GM12878 (cell line): Measurements from ENCODE around the gene ODF2L. TPM values are rescaled to one million over a fixed set of nuclear protein-coding genes. Genes with fewer than 3 reads are reported as not detected.

Source experiments
- ATAC-seq: fragments of 200-7000 bp; cut with Tn5 transposase; 3 replicates; pipeline ENCODE4 v1.9.1; 2020; ENCODE audit warnings: mild to moderate bottlenecking, moderate library complexity
- BruUV-seq: library from RNA; stranded (reverse); fragments of 400-500 nt; replicated peaks from 2 replicates; lab custom pipeline; 2021; lab: Mats Ljungman, UMichigan
- CTCF ChIA-PET: fragments of 300-600 bp; sonication (Branson Sonifier 250); formaldehyde crosslinking; extraction: SDS; loops from one replicate; lab custom pipeline; 2021; ENCODE audit warnings: inconsistent platforms; lab: Yijun Ruan, JAX
- POLR2A ChIA-PET: fragments of 350-600 bp; formaldehyde crosslinking; extraction: SDS; loops from one replicate; lab custom pipeline; 2021; ENCODE audit warnings: inconsistent platforms; lab: Charles Lee
- RAD21 ChIA-PET: fragments of 300-600 bp; sonication (Branson Sonifier 250); formaldehyde crosslinking; loops from one replicate; lab custom pipeline; 2023; ENCODE audit warnings: antibody characterized with exemption; ENCODE audit not compliant: unreplicated experiment; lab: Charles Lee
- SMC1A ChIA-PET: fragments of 300-600 bp; sonication (Branson Sonifier 250); formaldehyde crosslinking; loops from one replicate; lab custom pipeline; 2023; ENCODE audit not compliant: unreplicated experiment, uncharacterized antibody; lab: Charles Lee
- DNase-seq: peaks from one replicate; pipeline ENCODE4 v3.0.0-alpha.2; 2011; ENCODE audit warnings: low read depth, low spot score
- FAIRE-seq: peaks from 3 replicates; lab custom pipeline; 2011; peaks lifted over from hg19 to GRCh38; lab: Jason Lieb, UNC
- H2AFZ ChIP-seq: 2 replicates; pipeline ENCODE4 v1.6.0; 2011; ENCODE audit warnings: low read depth, low read length, control low read depth; ENCODE audit not compliant: control insufficient read depth
- H3K27ac ChIP-seq: 2 replicates; pipeline ENCODE4 v1.5.1; 2011; ENCODE audit warnings: control low read depth; ENCODE audit not compliant: control insufficient read depth, insufficient read depth
- H3K27me3 ChIP-seq, 2 experiments: replicated peaks in 1 of 2; 2 replicates each; pipeline versions ENCODE4 v1.6.0 to v1.6.1; 2011; ENCODE audit warnings: low read length in 1 of 2; ENCODE audit not compliant: control insufficient read depth in 2 of 2, insufficient read depth in 2 of 2
- H3K36me3 ChIP-seq, 2 experiments: 2 replicates each; pipeline ENCODE4 v1.5.1; 2011; ENCODE audit warnings: low read length in 1 of 2; ENCODE audit not compliant: control insufficient read depth in 2 of 2, insufficient read depth in 2 of 2
- H3K4me1 ChIP-seq: 2 replicates; pipeline ENCODE4 v1.6.1; 2011; ENCODE audit warnings: mild to moderate bottlenecking, low read length, moderate library complexity, mixed read lengths; ENCODE audit not compliant: control insufficient read depth, insufficient read depth
- H3K4me2 ChIP-seq: 2 replicates; pipeline ENCODE4 v1.6.0; 2011; ENCODE audit warnings: control low read depth; ENCODE audit not compliant: control insufficient read depth, insufficient read depth
- H3K4me3 ChIP-seq: fragments of 200-600 bp; sonication (generic); 2 replicates; pipeline ENCODE4 v1.5.1; 2016
- H3K79me2 ChIP-seq: 2 replicates; pipeline ENCODE4 v1.6.0; 2011; ENCODE audit warnings: low read length; ENCODE audit not compliant: control insufficient read depth, insufficient read depth
- H3K9ac ChIP-seq: 2 replicates; pipeline ENCODE4 v1.8.0; 2011; ENCODE audit warnings: low read length, control low read depth, mixed read lengths; ENCODE audit not compliant: control insufficient read depth, insufficient read depth
- H3K9me3 ChIP-seq: replicated peaks from 3 replicates; pipeline ENCODE4 v1.5.1; 2011; ENCODE audit warnings: mild to moderate bottlenecking, low read length; ENCODE audit not compliant: control insufficient read depth, insufficient read depth
- H4K20me1 ChIP-seq: 2 replicates; pipeline ENCODE4 v1.6.0; 2011; ENCODE audit not compliant: control insufficient read depth, insufficient read depth
- BMI1 ChIP-seq: fragments of 450-650 bp; IDR thresholded peaks from 2 replicates; pipeline ENCODE4 v1.6.1; 2016; ENCODE audit warnings: mild to moderate bottlenecking, moderate library complexity, borderline replicate concordance
- E2F4 ChIP-seq: IDR thresholded peaks from 2 replicates; pipeline ENCODE4 v1.6.1; 2012; ENCODE audit warnings: low read depth, low read length, improper control_type of control experiment
- IKZF2 ChIP-seq, 2 experiments: fragments of 450-650 bp; IDR thresholded peaks; 2 replicates each; pipeline ENCODE4 v1.6.1; 2017; ENCODE audit warnings: mild to moderate bottlenecking in 2 of 2, moderate library complexity in 2 of 2
- KAT2A ChIP-seq: conservative IDR thresholded peaks from 2 replicates; pipeline ENCODE4 v1.6.1; 2011; ENCODE audit warnings: low read depth, low read length; ENCODE audit not compliant: control insufficient read depth
- MAX ChIP-seq: IDR thresholded peaks from 2 replicates; pipeline ENCODE4 v1.6.1; 2012; ENCODE audit warnings: low read depth, low read length, improper control_type of control experiment
- RAD21 ChIP-seq: IDR thresholded peaks from 2 replicates; pipeline ENCODE4 v1.6.1; 2011; ENCODE audit warnings: mild to moderate bottlenecking, low read depth, low read length, moderate library complexity; ENCODE audit not compliant: insufficient read depth
- RELB ChIP-seq: fragments of 450-650 bp; IDR thresholded peaks from 2 replicates; pipeline ENCODE4 v1.6.1; 2017; ENCODE audit warnings: low read depth, mild to moderate bottlenecking, moderate library complexity
- SMAD5 ChIP-seq: IDR thresholded peaks from 2 replicates; pipeline ENCODE4 v1.6.1; 2016; ENCODE audit warnings: antibody characterized with exemption, low read depth
- SPI1 ChIP-seq: IDR thresholded peaks from 2 replicates; pipeline ENCODE4 v1.6.1; 2011; ENCODE audit warnings: low read depth, mild to moderate bottlenecking, low read length, moderate library complexity, borderline replicate concordance; ENCODE audit not compliant: insufficient read depth
- STAT1 ChIP-seq: fragments of 450-650 bp; conservative IDR thresholded peaks from 2 replicates; pipeline ENCODE4 v1.6.1; 2014; ENCODE audit warnings: antibody characterized with exemption, mild to moderate bottlenecking
- TBL1XR1 ChIP-seq: IDR thresholded peaks from 2 replicates; pipeline ENCODE4 v1.6.1; 2012; ENCODE audit warnings: low read depth, low read length, improper control_type of control experiment
- ZNF217 ChIP-seq: fragments of 450-650 bp; IDR thresholded peaks from 2 replicates; pipeline ENCODE4 v1.6.1; 2017; ENCODE audit warnings: antibody characterized with exemption, mild to moderate bottlenecking
- WGBS: methylation state at CpG from one replicate; pipeline ENCODE4 v1.1.6; 2016; ENCODE audit warnings: low lambda C conversion rate; ENCODE audit not compliant: insufficient replicate concordance, insufficient coverage; ENCODE audit errors: missing lambda C conversion rate; 5-methylcytosine and 5-hydroxymethylcytosine counted together
- in situ Hi-C: fragments of 300-500 bp; cut with MboI; formaldehyde crosslinking; loops from 9 replicates; pipeline ENCODE4 v1.14.3; 2018; ENCODE audit warnings: mixed read lengths
- intact Hi-C: fragments of 100-400 bp; cut with micrococcal nuclease; formaldehyde crosslinking; loops from one replicate; pipeline ENCODE4 v1.14.2; 2022; ENCODE audit not compliant: unreplicated experiment
- polyA plus RNA-seq, 11 experiments: library from polyadenylated mRNA; depleted of rRNA in 4 of 11; unstranded in 6 of 11; stranded (reverse) in 5 of 11; fragments of >200 nt; fragmentation: Nextera tagmentation in 4 of 11; fragmentation: Illumina TruSeq in 1 of 11; extraction: Ambion mirVana in 4 of 11; extraction: Trizol in 1 of 11; gene quantifications; 1 replicate in 1 of 11; 2 replicates in 10 of 11; pipeline versions ENCODE4 v1.2.1 to v1.2.3, GENCODE V29; 2011 to 2016; ENCODE audit warnings: inconsistent platforms in 2 of 11, missing spikeins in 2 of 11, low read depth in 1 of 11
- total RNA-seq, 4 experiments: library from RNA; depleted of rRNA in 3 of 4; stranded (reverse); fragments of >200 nt in 3 of 4; fragmentation: Illumina TruSeq in 1 of 4; extraction: Trizol in 1 of 4; gene quantifications; 2 replicates each; pipeline versions ENCODE4 v1.2.1 to v1.2.3, GENCODE V29; 2013 to 2021

Gene ODF2L
- total and polyA plus RNA-seq, 10 of the 15 experiments (the other 5 are each of a cell fraction or from before 2014, with no cell fraction given), result 10.4 to 29.5 (median 18.5) TPM

GRCh38 chr1:86416343-86416742 is 20.2 kb upstream of the ODF2L start:
- Histone ChIP-seq H2AFZ (no peak overlapping the region), H3K4me3 (no peak overlapping the region), H4K20me1 (no peaks in the 10 kb centered on the region), H3K4me1 (no peaks in the 10 kb centered on the region), H3K27me3 (no peaks in the 10 kb centered on the region), H3K9ac (no peak overlapping the region), H3K4me2 (no peak overlapping the region), H3K36me3 (no peaks in the 10 kb centered on the region), H3K9me3 (no peaks in the 10 kb centered on the region), H3K79me2 (no peaks in the 10 kb centered on the region), H3K27ac (no peak overlapping the region)
- DNase-seq (no peak), FAIRE-seq (no peak), ATAC-seq (no peak)
- SMC1A ChIA-PET, result interaction anchor here (1.1 kb wide), 1 partner anchor 91 kb away, joined by 3 read pairs; no protein-coding TSS in a partner anchor
- no peak for TF ChIP-seq RAD21
- no TSS peak for BruUV-seq
- intact Hi-C loops, result no loop called here
- POLR2A ChIA-PET, result interaction anchor here (0.6 to 0.7 kb wide), 2 partner anchors 19 to 40 kb away, joined by 5 read pairs; no protein-coding TSS in a partner anchor
- in situ Hi-C loops, result no loop called here
- CTCF ChIA-PET, result interaction anchor here (1.0 kb wide), 1 partner anchor 36 kb away, joined by 4 read pairs; no protein-coding TSS in a partner anchor
- 14% methylated on average over 6 of the region's 6 CpGs for WGBS
- RAD21 ChIA-PET, result interaction anchor here (1.7 kb wide), 1 partner anchor 86 kb away, joined by 4 read pairs; no protein-coding TSS in a partner anchor

- Histone ChIP-seq H3K36me3 (no peaks in the 10 kb centered on the region), H2AFZ (no peak overlapping the region), H3K27me3 (no peaks in the 10 kb centered on the region), H4K20me1 (no peaks in the 10 kb centered on the region), H3K9ac (no peak overlapping the region), H3K27ac (no peak overlapping the region), H3K4me3 (no peak overlapping the region), H3K4me2 (no peak overlapping the region), H3K4me1 (no peaks in the 10 kb centered on the region), H3K9me3 (no peaks in the 10 kb centered on the region), H3K79me2 (no peaks in the 10 kb centered on the region)
- ATAC-seq, result no peak
- ChIA-PET CTCF (no interaction called here), POLR2A (no interaction called here), RAD21 (no interaction called here), SMC1A (no interaction called here)
- DNase-seq, result no peak
- BruUV-seq, result no TSS peak
- WGBS, result 70% methylated on average over 4 of the region's 4 CpGs
- TF ChIP-seq KAT2A (no peak), IKZF2 (IDR thresholded peaks at IDR 0.05) (no peak), BMI1 (no peak), E2F4 (no peak), STAT1 (no peak), TBL1XR1 (no peak), MAX (no peak), SMAD5 (no peak), SPI1 (no peak), RELB (no peak), ZNF217 (no peak)
- no peak for FAIRE-seq
- intact Hi-C loops (no loop called here), in situ Hi-C loops (no loop called here)
Observed at GRCh38 chr1:86410879-86411278, 14.8 kb upstream of the ODF2L start.
